Mammary epithelial cell (primary cell): Measurements from ENCODE around the gene SPIN1.

Source experiments
- CTCF ChIP-seq, 2 donors: IDR thresholded peaks in 1 of 2; conservative IDR thresholded peaks in 1 of 2; 2 replicates each; pipeline ENCODE4 v1.5.1; 2011 to 2012; ENCODE audit warnings: inconsistent platforms in 2 of 2, low read length in 2 of 2, mild to moderate bottlenecking in 2 of 2, control low read depth in 1 of 2, low read depth in 1 of 2; ENCODE audit not compliant: insufficient read depth in 1 of 2; ENCODE audit errors: extremely low read depth in 1 of 2
- EZH2 ChIP-seq: IDR thresholded peaks from 2 replicates; pipeline ENCODE4 v1.6.1; 2012; ENCODE audit warnings: low read length, inconsistent platforms, borderline replicate concordance

DNA sequence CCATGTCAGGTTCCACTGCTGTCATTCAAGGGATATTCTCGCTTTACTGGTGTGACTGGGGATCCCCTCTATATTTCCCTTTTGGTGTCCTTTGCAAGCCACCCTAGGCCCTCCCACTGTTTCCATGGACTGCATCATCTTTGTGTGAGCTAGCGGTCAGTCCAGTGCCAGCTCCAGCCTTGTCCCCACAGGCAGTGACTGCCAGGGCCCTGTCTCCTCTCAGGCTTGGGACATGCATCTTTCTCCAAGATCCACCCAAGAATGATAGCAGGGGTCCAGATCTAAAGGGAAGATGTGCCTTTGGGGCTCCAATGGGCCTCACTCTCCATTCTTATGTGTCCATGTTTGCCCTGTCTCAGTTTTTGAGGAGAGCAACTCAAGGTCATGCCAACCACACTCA lies 109.0 kb downstream of the SPIN1 start:
- TF ChIP-seq CTCF (conservative IDR thresholded peaks at IDR 0.05 in 1 of 2, IDR thresholded peaks at IDR 0.05 in 1 of 2; ENCODE audit: extremely low read depth in 1 of 2, insufficient read depth in 1 of 2, low read depth in 1 of 2, low read length in 2 of 2) (no peak), EZH2 (no peak)
